Measurements from ENCODE around the gene MRPS27.

The MRPS27 gene

DNA sequence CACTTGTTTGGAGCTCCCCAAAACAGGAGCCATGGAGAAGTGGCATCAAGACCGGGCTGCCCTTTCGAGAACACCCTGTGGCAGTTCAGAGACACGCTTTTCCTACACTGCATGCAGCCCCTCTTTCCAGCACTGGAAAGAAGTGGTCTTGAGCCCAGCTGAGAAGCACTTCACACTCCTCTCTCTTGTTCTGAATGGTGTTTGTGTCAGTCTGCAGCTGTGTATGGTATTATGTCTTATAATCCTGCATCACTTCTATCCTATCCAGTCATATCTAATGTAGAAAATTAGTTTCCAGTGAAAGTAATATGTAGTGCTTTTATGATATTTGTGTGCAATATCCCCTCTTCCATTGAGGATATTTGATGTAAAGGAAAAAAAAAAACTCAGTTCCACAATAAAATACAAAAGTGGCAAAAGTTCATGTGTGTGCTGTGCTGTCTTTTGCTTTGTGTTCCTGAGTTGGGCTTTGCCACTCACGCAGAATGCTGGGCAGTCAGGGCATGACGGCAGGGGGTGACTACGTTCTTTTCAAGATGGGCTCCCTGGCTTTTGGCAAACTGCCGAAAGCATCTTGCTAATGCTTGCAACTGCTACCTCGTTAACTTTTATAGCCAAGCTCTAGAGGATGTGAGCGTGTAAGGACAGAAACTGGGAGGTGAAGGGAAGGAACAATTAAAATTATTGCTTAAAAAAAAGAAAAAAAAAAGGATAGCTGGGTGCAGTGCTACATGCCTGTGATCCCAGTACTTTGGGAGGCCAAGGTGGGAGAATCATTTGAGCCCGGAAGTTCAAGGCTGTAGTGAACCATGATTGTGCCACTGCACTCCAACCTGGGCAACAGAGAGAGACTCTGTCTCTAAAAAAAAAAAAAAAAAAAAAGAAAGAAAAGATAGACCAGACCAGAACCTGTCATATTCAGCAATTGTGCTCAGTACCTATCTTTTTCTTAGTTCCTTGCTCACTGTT, 110.6 kb downstream of the MRPS27 start:
- POLR2A ChIA-PET = no interaction called here

DNA sequence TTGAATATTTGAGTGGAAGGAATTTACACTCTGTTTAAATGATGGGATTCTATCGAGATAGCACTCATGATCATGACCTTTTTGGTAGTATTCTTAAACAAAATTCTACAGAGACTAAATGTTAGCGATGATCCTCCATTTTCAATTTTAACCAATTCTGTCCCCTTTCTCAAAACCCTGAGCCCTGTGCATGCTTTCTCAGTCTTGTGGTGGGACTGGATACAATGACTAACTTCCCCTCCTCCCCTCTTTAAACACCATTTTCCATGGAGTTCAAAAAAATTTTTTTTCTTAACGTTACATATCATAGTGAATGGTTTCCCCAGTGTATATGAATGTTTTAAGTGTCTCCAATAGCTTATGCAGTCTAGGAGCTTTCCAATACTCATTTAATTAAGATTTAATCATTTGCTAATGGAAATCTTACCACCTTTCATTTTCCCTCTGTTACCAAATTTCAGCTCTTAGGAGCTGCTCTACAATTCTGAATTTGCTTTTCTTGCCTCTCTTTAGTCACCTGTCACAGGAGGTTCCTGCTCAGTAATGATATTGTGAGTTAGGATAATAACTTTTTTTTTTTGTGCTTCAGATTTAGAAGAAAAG, 111.6 kb downstream of the MRPS27 start:
- CTCF ChIA-PET = no interaction called here
- WGBS (ENCODE audit: insufficient coverage) = 100% methylated on average over 1 of the region's 3 CpGs
- no peaks in the 10 kb centered on the region for H3K27me3 ChIP-seq (replicated peaks in 2 of 5; ENCODE audit: control insufficient read depth in 4 of 5, insufficient read depth in 5 of 5, low read length in 4 of 5)
- no peak overlapping the region for H3K4me3 ChIP-seq (ENCODE audit: control insufficient read depth in 1 of 7, extremely low read depth in 1 of 7, insufficient read depth in 4 of 7, low read depth in 2 of 7, low read length in 6 of 7)
- H3K36me3 ChIP-seq (ENCODE audit: control insufficient read depth in 4 of 4, insufficient read depth in 4 of 4, low read length in 3 of 4) = no peaks in the 10 kb centered on the region
- no peaks in the 10 kb centered on the region for H3K4me1 ChIP-seq (ENCODE audit: control extremely low read depth in 1 of 4, control insufficient read depth in 4 of 4, insufficient read depth in 4 of 4, low read length in 3 of 4)
- DNase-seq = no peak
- H3K9me3 ChIP-seq (ENCODE audit: control extremely low read depth in 1 of 5, control insufficient read depth in 4 of 5, insufficient read depth in 2 of 5, low read depth in 1 of 5, low read length in 4 of 5) = no peaks in the 10 kb centered on the region
- H3K27ac ChIP-seq (ENCODE audit: insufficient read depth in 1 of 2, low read depth in 1 of 2, low read length in 2 of 2, poor library complexity in 1 of 2, severe bottlenecking in 2 of 2) = no peak overlapping the region
- POLR2A ChIA-PET = no interaction called here

More for the DNA sequence above, 110.6 kb downstream of the MRPS27 start:
- 99% methylated on average over 8 of the region's 10 CpGs for WGBS (ENCODE audit: insufficient coverage)
- Histone ChIP-seq H3K27ac (ENCODE audit: insufficient read depth in 1 of 2, low read depth in 1 of 2, low read length in 2 of 2, poor library complexity in 1 of 2, severe bottlenecking in 2 of 2) (no peak overlapping the region), H3K9me3 (ENCODE audit: control extremely low read depth in 1 of 5, control insufficient read depth in 4 of 5, insufficient read depth in 2 of 5, low read depth in 1 of 5, low read length in 4 of 5) (no peaks in the 10 kb centered on the region), H3K27me3 (replicated peaks in 2 of 5; ENCODE audit: control insufficient read depth in 4 of 5, insufficient read depth in 5 of 5, low read length in 4 of 5) (no peaks in the 10 kb centered on the region), H3K36me3 (ENCODE audit: control insufficient read depth in 4 of 4, insufficient read depth in 4 of 4, low read length in 3 of 4) (no peaks in the 10 kb centered on the region), H3K4me1 (ENCODE audit: control extremely low read depth in 1 of 4, control insufficient read depth in 4 of 4, insufficient read depth in 4 of 4, low read length in 3 of 4) (no peaks in the 10 kb centered on the region), H3K4me3 (ENCODE audit: control insufficient read depth in 1 of 7, extremely low read depth in 1 of 7, insufficient read depth in 4 of 7, low read depth in 2 of 7, low read length in 6 of 7) (no peak overlapping the region)
- CTCF ChIA-PET = interaction anchor here (0.6 kb wide), 1 partner anchor 1577 kb away, joined by 3 read pairs; no protein-coding TSS in a partner anchor
- DNase-seq = no peak

DNA sequence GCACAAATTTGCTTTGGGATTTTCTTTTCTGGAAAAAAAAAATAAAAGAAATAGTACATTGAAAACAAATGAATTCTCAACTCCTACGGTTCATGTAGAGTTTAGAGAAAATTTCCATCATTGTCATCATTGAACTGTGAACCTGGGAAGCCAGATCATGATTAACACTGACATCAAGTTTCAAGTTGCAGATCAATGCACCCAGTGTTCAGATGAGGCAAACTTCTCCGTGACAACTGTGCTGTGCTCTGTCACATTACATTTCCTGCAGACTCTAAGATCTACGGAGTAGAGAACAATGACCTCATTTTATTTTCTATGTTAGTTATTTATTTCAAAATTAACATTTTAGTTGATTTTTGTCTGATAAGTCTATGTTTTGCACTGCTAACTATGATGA, 113.0 kb downstream of the MRPS27 start:
- ChIA-PET CTCF (no interaction called here), POLR2A (no interaction called here)
- Histone ChIP-seq H3K27me3 (replicated peaks in 2 of 5; ENCODE audit: control insufficient read depth in 4 of 5, insufficient read depth in 5 of 5, low read length in 4 of 5) (no peaks in the 10 kb centered on the region), H3K9me3 (ENCODE audit: control extremely low read depth in 1 of 5, control insufficient read depth in 4 of 5, insufficient read depth in 2 of 5, low read depth in 1 of 5, low read length in 4 of 5) (no peaks in the 10 kb centered on the region), H3K4me1 (ENCODE audit: control extremely low read depth in 1 of 4, control insufficient read depth in 4 of 4, insufficient read depth in 4 of 4, low read length in 3 of 4) (no peaks in the 10 kb centered on the region), H3K36me3 (ENCODE audit: control insufficient read depth in 4 of 4, insufficient read depth in 4 of 4, low read length in 3 of 4) (no peaks in the 10 kb centered on the region), H3K4me3 (ENCODE audit: control insufficient read depth in 1 of 7, extremely low read depth in 1 of 7, insufficient read depth in 4 of 7, low read depth in 2 of 7, low read length in 6 of 7) (no peak overlapping the region), H3K27ac (ENCODE audit: insufficient read depth in 1 of 2, low read depth in 1 of 2, low read length in 2 of 2, poor library complexity in 1 of 2, severe bottlenecking in 2 of 2) (no peak overlapping the region)
- DNase-seq = no peak
- no CpG with 5 or more reads among the region's 3 CpGs for WGBS (ENCODE audit: insufficient coverage)

DNA sequence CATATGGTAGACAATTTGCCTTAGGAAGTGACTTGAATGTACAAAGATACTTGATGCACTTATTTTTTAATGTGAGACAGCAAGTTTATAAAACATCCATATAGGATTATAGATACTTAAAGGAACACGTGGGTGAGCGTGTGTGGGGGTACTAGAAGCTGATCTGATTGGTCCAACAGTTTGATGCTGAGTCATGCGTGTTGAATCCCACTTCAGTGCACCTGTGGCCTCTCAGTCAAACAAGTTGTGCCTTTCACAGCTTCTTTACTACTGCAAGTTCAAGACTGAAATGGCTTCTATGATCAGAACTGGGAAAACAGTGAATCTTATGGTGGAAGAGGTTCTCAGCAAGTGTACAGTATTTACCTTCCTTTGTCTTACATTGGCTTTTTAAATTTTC, 113.9 kb downstream of the MRPS27 start:
- Histone ChIP-seq H3K36me3 (ENCODE audit: control insufficient read depth in 4 of 4, insufficient read depth in 4 of 4, low read length in 3 of 4) (no peaks in the 10 kb centered on the region), H3K9me3 (ENCODE audit: control extremely low read depth in 1 of 5, control insufficient read depth in 4 of 5, insufficient read depth in 2 of 5, low read depth in 1 of 5, low read length in 4 of 5) (no peaks in the 10 kb centered on the region), H3K4me1 (ENCODE audit: control extremely low read depth in 1 of 4, control insufficient read depth in 4 of 4, insufficient read depth in 4 of 4, low read length in 3 of 4) (no peaks in the 10 kb centered on the region), H3K27me3 (replicated peaks in 2 of 5; ENCODE audit: control insufficient read depth in 4 of 5, insufficient read depth in 5 of 5, low read length in 4 of 5) (no peaks in the 10 kb centered on the region), H3K27ac (ENCODE audit: insufficient read depth in 1 of 2, low read depth in 1 of 2, low read length in 2 of 2, poor library complexity in 1 of 2, severe bottlenecking in 2 of 2) (no peak overlapping the region), H3K4me3 (ENCODE audit: control insufficient read depth in 1 of 7, extremely low read depth in 1 of 7, insufficient read depth in 4 of 7, low read depth in 2 of 7, low read length in 6 of 7) (no peak overlapping the region)
- ChIA-PET CTCF (no interaction called here), POLR2A (no interaction called here)
- DNase-seq = no peak
- WGBS (ENCODE audit: insufficient coverage) = 100% methylated on average over 1 of the region's 3 CpGs

DNA sequence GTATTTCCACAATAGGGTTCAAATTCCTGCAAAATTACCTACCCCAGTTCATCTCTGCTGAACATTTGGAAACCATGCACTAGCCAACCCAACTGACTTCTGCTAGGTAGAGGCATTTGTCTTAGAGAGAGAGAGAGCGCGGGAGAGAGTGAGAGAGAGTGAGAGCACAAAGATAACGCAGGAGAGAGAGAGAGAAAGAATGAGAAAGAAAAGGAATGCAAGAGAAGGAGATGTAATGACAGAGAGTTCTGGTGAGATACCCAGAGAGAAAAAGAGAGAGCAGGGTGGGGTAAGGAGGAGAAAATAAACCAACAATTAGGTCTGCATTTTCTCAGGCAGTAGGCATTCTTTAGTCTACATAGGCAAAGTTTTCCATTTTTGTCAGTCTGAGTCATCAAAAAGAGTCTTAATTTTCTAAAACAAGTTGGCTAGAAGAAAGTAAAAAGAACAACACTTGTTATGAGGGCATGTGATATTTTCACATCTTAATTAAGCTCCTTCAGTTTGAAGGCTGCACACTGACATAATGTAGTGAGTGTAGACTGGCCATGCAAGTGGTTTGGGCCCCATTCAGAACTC, 114.5 kb downstream of the MRPS27 start:
- Histone ChIP-seq H3K9me3 (ENCODE audit: control extremely low read depth in 1 of 5, control insufficient read depth in 4 of 5, insufficient read depth in 2 of 5, low read depth in 1 of 5, low read length in 4 of 5) (no peaks in the 10 kb centered on the region), H3K27me3 (replicated peaks in 2 of 5; ENCODE audit: control insufficient read depth in 4 of 5, insufficient read depth in 5 of 5, low read length in 4 of 5) (no peaks in the 10 kb centered on the region), H3K36me3 (ENCODE audit: control insufficient read depth in 4 of 4, insufficient read depth in 4 of 4, low read length in 3 of 4) (no peaks in the 10 kb centered on the region), H3K4me3 (ENCODE audit: control insufficient read depth in 1 of 7, extremely low read depth in 1 of 7, insufficient read depth in 4 of 7, low read depth in 2 of 7, low read length in 6 of 7) (no peak overlapping the region), H3K27ac (ENCODE audit: insufficient read depth in 1 of 2, low read depth in 1 of 2, low read length in 2 of 2, poor library complexity in 1 of 2, severe bottlenecking in 2 of 2) (no peak overlapping the region), H3K4me1 (ENCODE audit: control extremely low read depth in 1 of 4, control insufficient read depth in 4 of 4, insufficient read depth in 4 of 4, low read length in 3 of 4) (no peaks in the 10 kb centered on the region)
- ChIA-PET CTCF (no interaction called here), POLR2A (interaction anchor here (0.7 kb wide), 1 partner anchor 12 kb away, joined by 3 read pairs; no protein-coding TSS in a partner anchor)
- WGBS (ENCODE audit: insufficient coverage) = 93% methylated on average over 3 of the region's 3 CpGs
- no peak for DNase-seq

DNA sequence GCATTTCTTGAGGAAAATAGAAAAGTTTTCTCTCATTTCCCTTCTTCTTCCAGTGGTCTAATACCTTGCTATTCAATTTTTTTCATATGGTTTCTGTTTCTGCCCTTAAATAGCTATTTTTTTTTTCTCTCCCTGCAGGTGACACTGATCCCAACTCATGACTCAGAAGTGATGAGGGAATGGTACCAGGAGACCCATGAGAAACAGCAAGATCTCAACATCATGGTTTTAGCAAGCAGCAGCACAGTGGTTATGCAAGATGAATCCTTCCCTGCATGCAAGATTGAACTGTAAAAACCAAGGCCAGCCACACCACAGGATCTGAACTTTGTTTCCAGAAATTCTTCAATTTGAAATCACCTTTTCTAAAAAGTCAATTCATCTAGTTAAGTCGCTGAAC, 115.1 kb downstream of the MRPS27 start:
- CTCF ChIA-PET = no interaction called here
- Histone ChIP-seq H3K36me3 (ENCODE audit: control insufficient read depth in 4 of 4, insufficient read depth in 4 of 4, low read length in 3 of 4) (no peaks in the 10 kb centered on the region), H3K9me3 (ENCODE audit: control extremely low read depth in 1 of 5, control insufficient read depth in 4 of 5, insufficient read depth in 2 of 5, low read depth in 1 of 5, low read length in 4 of 5) (no peaks in the 10 kb centered on the region), H3K4me1 (ENCODE audit: control extremely low read depth in 1 of 4, control insufficient read depth in 4 of 4, insufficient read depth in 4 of 4, low read length in 3 of 4) (no peaks in the 10 kb centered on the region), H3K27me3 (replicated peaks in 2 of 5; ENCODE audit: control insufficient read depth in 4 of 5, insufficient read depth in 5 of 5, low read length in 4 of 5) (no peaks in the 10 kb centered on the region), H3K27ac (ENCODE audit: insufficient read depth in 1 of 2, low read depth in 1 of 2, low read length in 2 of 2, poor library complexity in 1 of 2, severe bottlenecking in 2 of 2) (no peak overlapping the region), H3K4me3 (ENCODE audit: control insufficient read depth in 1 of 7, extremely low read depth in 1 of 7, insufficient read depth in 4 of 7, low read depth in 2 of 7, low read length in 6 of 7) (no peak overlapping the region)
- POLR2A ChIA-PET = interaction anchor here (0.7 kb wide), 1 partner anchor 13 kb away, joined by 3 read pairs; no protein-coding TSS in a partner anchor
- WGBS (ENCODE audit: insufficient coverage) = 100% methylated on average over 1 of the region's 1 CpG
- DNase-seq = no peak

Measured in common myeloid progenitor, CD34-positive (primary cell).